ENCODE results near the gene ZGPAT. TPM values are rescaled to one million over a fixed set of nuclear protein-coding genes. Genes with fewer than 3 reads are reported as not detected.

Gene ZGPAT
- total RNA-seq, 1 experiment from 2014 or later = 29.2 TPM

DNA sequence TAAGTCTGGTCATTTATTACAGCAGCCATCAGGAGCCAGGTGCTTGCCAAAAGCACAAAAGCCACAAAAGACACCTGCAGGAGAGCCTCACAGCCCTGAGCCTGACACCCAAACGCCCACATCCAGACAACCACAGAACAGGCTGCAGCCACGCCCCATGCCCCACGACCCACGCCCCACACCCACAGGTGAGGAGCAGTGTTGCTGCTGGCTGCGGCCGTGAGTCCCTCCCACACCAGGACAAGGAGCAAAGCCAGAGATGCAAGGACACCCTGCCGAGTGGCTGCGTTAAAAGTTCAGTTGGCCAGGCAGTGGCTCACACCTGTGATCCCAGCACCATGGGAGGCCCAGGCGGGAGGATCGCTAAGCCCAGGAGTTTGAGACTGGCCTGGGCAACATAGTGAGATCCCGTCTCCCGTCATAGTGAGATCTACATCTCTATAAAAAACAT lies 74.7 kb downstream of the ZGPAT start:
- DNase-seq (ENCODE audit: low read depth) = no peak

GRCh38 chr20:63783970-63784369 lies 76.1 kb downstream of the ZGPAT start:
- DNase-seq (ENCODE audit: low read depth) = no peak

GRCh38 chr20:63785691-63786131 lies 77.9 kb downstream of the ZGPAT start:
- DNase-seq (ENCODE audit: low read depth) = no peak

Other genes with a start within 250 kb of the ZGPAT start
- 0.17 TPM in 1 of 2 replicates, not detected in the other for gene KCNQ2, start 235.4 kb upstream of the ZGPAT start, total RNA-seq (2014; rRNA removed; shearing (Covaris generic))
- gene EEF1A2, start 209.0 kb upstream of the ZGPAT start, total RNA-seq (2014; rRNA removed; shearing (Covaris generic)) = 3.9 and 6.4 TPM in 2 replicates
- gene PPDPF, start 187.3 kb upstream of the ZGPAT start, total RNA-seq (2014; rRNA removed; shearing (Covaris generic)) = 30.6 and 39.0 TPM in 2 replicates
- not detected in 2 replicates for gene PTK6, start 170.7 kb upstream of the ZGPAT start, total RNA-seq (2014; rRNA removed; shearing (Covaris generic))
- not detected in 2 replicates for gene SRMS, start 160.3 kb upstream of the ZGPAT start, total RNA-seq (2014; rRNA removed; shearing (Covaris generic))
- gene FNDC11, start 153.9 kb upstream of the ZGPAT start, total RNA-seq (2014; rRNA removed; shearing (Covaris generic)) = not detected in 2 replicates
- 19.2 and 19.3 TPM in 2 replicates for gene HELZ2, start 133.8 kb upstream of the ZGPAT start, total RNA-seq (2014; rRNA removed; shearing (Covaris generic))
- 6.2 and 7.6 TPM in 2 replicates for gene GMEB2, start 80.9 kb upstream of the ZGPAT start, total RNA-seq (2014; rRNA removed; shearing (Covaris generic))
- gene STMN3, start 54.6 kb upstream of the ZGPAT start, total RNA-seq (2014; rRNA removed; shearing (Covaris generic)) = 18.5 and 23.3 TPM in 2 replicates
- 11.4 and 26.0 TPM in 2 replicates for gene RTEL1, start 49.7 kb upstream of the ZGPAT start, total RNA-seq (2014; rRNA removed; shearing (Covaris generic))
- gene TNFRSF6B, start 11.4 kb upstream of the ZGPAT start, total RNA-seq (2014; rRNA removed; shearing (Covaris generic)) = 12.6 and 14.7 TPM in 2 replicates
- gene ARFRP1, start 63 bp upstream of the ZGPAT start, total RNA-seq (2014; rRNA removed; shearing (Covaris generic)) = 25.1 and 28.2 TPM in 2 replicates
- gene LIME1, start 28.6 kb downstream of the ZGPAT start, total RNA-seq (2014; rRNA removed; shearing (Covaris generic)) = 2.4 and 3.6 TPM in 2 replicates
- gene SLC2A4RG, start 31.7 kb downstream of the ZGPAT start, total RNA-seq (2014; rRNA removed; shearing (Covaris generic)) = 6.6 and 14.6 TPM in 2 replicates
- gene ZBTB46, start 123.2 kb downstream of the ZGPAT start, total RNA-seq (2014; rRNA removed; shearing (Covaris generic)) = 3.4 and 3.5 TPM in 2 replicates
- gene ABHD16B, start 153.5 kb downstream of the ZGPAT start, total RNA-seq (2014; rRNA removed; shearing (Covaris generic)) = not detected in 2 replicates
- gene TPD52L2, start 157.2 kb downstream of the ZGPAT start, total RNA-seq (2014; rRNA removed; shearing (Covaris generic)) = 80.3 and 92.0 TPM in 2 replicates
- gene DNAJC5, start 187.1 kb downstream of the ZGPAT start, total RNA-seq (2014; rRNA removed; shearing (Covaris generic)) = 34.4 and 40.1 TPM in 2 replicates
- gene UCKL1, start 248.4 kb downstream of the ZGPAT start, total RNA-seq (2014; rRNA removed; shearing (Covaris generic)) = 3.1 and 6.3 TPM in 2 replicates